ENCODE data around the gene PPP1R14C.

DNA sequence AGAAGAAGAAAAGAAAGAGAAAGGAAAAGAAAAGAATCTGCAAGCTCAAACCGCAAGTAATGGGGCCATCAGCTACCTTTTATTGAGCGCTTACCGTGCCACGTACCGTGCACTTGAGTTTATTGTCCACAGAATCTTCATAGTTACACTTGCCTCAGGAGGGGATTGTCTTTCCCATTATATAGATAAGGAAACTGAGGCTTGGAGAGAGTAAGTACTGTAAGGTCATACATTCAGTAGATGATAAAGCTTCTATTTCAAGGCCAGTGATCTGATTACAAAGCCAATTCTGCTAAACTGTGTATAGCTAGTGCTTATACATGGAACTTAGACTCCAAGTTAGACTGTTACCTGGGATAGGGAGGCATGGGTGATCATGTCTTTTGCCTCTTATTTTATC lies 115.5 kb downstream of the PPP1R14C start:
- TF ChIP-seq, protein P1, sequence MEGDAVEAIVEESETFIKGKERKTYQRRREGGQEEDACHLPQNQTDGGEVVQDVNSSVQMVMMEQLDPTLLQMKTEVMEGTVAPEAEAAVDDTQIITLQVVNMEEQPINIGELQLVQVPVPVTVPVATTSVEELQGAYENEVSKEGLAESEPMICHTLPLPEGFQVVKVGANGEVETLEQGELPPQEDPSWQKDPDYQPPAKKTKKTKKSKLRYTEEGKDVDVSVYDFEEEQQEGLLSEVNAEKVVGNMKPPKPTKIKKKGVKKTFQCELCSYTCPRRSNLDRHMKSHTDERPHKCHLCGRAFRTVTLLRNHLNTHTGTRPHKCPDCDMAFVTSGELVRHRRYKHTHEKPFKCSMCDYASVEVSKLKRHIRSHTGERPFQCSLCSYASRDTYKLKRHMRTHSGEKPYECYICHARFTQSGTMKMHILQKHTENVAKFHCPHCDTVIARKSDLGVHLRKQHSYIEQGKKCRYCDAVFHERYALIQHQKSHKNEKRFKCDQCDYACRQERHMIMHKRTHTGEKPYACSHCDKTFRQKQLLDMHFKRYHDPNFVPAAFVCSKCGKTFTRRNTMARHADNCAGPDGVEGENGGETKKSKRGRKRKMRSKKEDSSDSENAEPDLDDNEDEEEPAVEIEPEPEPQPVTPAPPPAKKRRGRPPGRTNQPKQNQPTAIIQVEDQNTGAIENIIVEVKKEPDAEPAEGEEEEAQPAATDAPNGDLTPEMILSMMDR (conservative IDR thresholded peaks at IDR 0.05): no peak
- TF ChIP-seq EZH2 (IDR thresholded peaks at IDR 0.05; ENCODE audit: low read depth): no peak

Measured in PC-9 (cell line).